ENCODE data around the gene FAM234B.
"Not testable (repeated sequence)": the region's sequence is repeated elsewhere in the genome, so short reads cannot be mapped to it uniquely, and the experiment has no call there.

Gene FAM234B

DNA sequence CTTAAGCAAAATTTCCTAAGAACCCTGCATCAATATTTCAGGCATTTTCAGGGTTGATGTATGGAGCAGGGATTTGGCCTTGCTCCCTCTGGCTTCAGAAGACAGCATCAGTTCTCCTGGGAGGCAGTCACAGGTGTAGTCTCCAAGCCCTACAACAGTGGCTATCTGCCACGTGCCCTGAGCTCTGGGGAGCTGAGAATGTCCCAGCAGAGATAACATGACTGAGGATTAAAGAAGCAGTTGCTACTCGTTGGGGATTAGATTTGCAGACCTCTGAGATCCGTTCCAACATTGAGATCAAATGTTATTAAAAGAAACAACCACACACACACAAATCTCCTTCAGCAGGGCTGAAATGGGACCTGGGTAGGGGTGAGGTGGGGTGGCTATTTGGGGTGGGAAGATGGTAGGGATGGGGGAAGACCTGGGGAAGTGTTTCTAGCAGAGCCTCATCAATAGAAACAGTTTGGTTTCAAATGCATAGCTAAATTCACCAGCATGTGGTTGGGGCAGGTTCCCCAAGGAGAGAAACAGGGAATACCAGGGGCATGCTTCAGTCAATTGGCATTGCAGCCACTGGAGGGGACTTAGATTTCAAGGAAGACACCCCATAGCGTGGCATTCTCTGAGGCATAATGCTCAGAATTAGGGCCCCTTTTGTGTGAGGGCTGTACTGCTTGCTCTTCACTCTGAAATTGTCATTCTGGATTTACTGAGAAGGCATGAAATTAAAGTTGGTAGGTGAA is 15.2 kb upstream of the FAM234B start:
- Histone ChIP-seq H3K4me1 (ENCODE audit: insufficient read depth, poor library complexity, severe bottlenecking) (no peaks in the 10 kb centered on the region), H3K4me3 (ENCODE audit: severe bottlenecking) (no peak overlapping the region), H3K9me3 (ENCODE audit: severe bottlenecking) (no peaks in the 10 kb centered on the region), H3K27me3 (ENCODE audit: insufficient read depth, poor library complexity, severe bottlenecking) (no peaks in the 10 kb centered on the region), H3K27ac (ENCODE audit: poor library complexity, severe bottlenecking) (no peak overlapping the region), H3K36me3 (ENCODE audit: low read depth) (no peaks in the 10 kb centered on the region)
- ATAC-seq (ENCODE audit: low read depth) (no peak), DNase-seq (ENCODE audit: low spot score) (no peak)
- TF ChIP-seq, protein P1, sequence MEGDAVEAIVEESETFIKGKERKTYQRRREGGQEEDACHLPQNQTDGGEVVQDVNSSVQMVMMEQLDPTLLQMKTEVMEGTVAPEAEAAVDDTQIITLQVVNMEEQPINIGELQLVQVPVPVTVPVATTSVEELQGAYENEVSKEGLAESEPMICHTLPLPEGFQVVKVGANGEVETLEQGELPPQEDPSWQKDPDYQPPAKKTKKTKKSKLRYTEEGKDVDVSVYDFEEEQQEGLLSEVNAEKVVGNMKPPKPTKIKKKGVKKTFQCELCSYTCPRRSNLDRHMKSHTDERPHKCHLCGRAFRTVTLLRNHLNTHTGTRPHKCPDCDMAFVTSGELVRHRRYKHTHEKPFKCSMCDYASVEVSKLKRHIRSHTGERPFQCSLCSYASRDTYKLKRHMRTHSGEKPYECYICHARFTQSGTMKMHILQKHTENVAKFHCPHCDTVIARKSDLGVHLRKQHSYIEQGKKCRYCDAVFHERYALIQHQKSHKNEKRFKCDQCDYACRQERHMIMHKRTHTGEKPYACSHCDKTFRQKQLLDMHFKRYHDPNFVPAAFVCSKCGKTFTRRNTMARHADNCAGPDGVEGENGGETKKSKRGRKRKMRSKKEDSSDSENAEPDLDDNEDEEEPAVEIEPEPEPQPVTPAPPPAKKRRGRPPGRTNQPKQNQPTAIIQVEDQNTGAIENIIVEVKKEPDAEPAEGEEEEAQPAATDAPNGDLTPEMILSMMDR (IDR thresholded peaks at IDR 0.05; ENCODE audit: poor library complexity, severe bottlenecking) = no peak

DNA sequence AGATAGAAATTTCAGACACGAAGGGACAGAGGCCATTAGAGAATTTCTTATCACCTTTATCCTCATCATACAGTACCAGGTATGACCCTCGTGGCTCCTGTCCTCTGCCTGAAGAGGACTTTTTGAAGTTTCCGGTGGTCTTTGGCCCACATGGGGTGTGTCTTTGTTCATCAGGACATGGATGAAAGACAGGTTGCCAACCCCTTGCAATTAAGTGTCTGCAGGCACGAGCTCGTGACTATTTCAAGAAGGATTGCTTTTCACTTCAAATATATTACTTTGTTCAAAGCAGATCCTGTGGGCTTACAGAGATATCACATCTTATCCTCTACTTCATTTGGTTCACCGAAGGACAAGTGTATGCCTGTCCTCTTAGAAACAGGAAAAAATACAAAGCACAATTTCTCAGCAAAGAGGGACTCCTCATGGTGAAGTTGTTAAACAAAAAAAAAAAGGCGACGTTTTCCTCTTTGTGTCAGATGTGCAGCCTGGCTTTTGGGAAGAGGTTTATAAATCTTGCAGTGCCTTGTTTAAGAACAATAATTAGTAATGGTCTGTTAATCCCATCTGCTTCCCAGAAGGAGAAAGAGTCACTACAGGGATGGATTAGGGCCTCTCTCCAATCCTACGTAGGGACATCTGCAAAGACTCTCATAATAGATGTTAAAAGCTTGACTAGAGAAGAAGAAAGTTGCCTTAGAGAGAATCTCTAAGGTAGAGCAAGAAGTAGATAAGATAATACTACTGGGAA is 13.5 kb upstream of the FAM234B start:
- TF ChIP-seq, protein P1 (IDR thresholded peaks at IDR 0.05; ENCODE audit: poor library complexity, severe bottlenecking) = no peak
- ATAC-seq (ENCODE audit: low read depth) (no peak), DNase-seq (ENCODE audit: low spot score) (no peak)
- H3K4me1 ChIP-seq (ENCODE audit: insufficient read depth, poor library complexity, severe bottlenecking) = no peaks in the 10 kb centered on the region
- H3K36me3 ChIP-seq (ENCODE audit: low read depth) = no peaks in the 10 kb centered on the region
- no peaks in the 10 kb centered on the region for H3K27me3 ChIP-seq (ENCODE audit: insufficient read depth, poor library complexity, severe bottlenecking)
- H3K9me3 ChIP-seq (ENCODE audit: severe bottlenecking) = no peaks in the 10 kb centered on the region
- H3K4me3 ChIP-seq (ENCODE audit: severe bottlenecking) = no peak overlapping the region
- H3K27ac ChIP-seq (ENCODE audit: poor library complexity, severe bottlenecking) = no peak overlapping the region

GRCh38 chr12:13032164-13032563 is 12.0 kb upstream of the FAM234B start:
- Histone ChIP-seq H3K4me1 (ENCODE audit: insufficient read depth, poor library complexity, severe bottlenecking) (no peaks in the 10 kb centered on the region), H3K4me3 (ENCODE audit: severe bottlenecking) (no peak overlapping the region), H3K27ac (ENCODE audit: poor library complexity, severe bottlenecking) (no peak overlapping the region), H3K9me3 (ENCODE audit: severe bottlenecking) (no peaks in the 10 kb centered on the region), H3K27me3 (ENCODE audit: insufficient read depth, poor library complexity, severe bottlenecking) (no peaks in the 10 kb centered on the region), H3K36me3 (ENCODE audit: low read depth) (no peaks in the 10 kb centered on the region)
- TF ChIP-seq, protein P1 (IDR thresholded peaks at IDR 0.05; ENCODE audit: poor library complexity, severe bottlenecking) = no peak
- no peak for ATAC-seq (ENCODE audit: low read depth)
- DNase-seq (ENCODE audit: low spot score) = no peak

DNA sequence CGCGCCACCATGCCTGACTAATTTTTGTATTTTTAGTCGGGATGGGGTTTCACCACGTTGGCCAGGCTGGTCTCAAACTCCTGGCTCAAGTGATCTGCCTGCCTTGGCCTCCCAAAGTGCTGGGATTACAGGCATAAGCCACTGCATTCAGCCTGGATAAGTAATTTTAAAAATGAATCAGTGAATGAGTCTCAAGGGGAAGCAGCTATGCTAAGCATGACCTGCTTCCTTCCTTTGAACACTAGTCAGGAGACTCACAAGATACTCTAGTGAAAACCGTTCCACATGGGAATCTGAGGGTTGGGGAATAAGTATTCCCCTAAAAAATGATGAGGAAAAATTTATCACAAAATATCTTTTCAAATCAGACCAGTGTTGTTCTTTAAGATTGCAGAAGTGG is 10.7 kb upstream of the FAM234B start:
- no peaks in the 10 kb centered on the region for H3K4me1 ChIP-seq (ENCODE audit: insufficient read depth, poor library complexity, severe bottlenecking)
- H3K27me3 ChIP-seq (ENCODE audit: insufficient read depth, poor library complexity, severe bottlenecking) = no peaks in the 10 kb centered on the region
- H3K27ac ChIP-seq (ENCODE audit: poor library complexity, severe bottlenecking) = no peak overlapping the region
- TF ChIP-seq, protein P1 (IDR thresholded peaks at IDR 0.05; ENCODE audit: poor library complexity, severe bottlenecking) = no peak
- no peak for DNase-seq (ENCODE audit: low spot score)
- H3K36me3 ChIP-seq (ENCODE audit: low read depth) = no peaks in the 10 kb centered on the region
- no peaks in the 10 kb centered on the region for H3K9me3 ChIP-seq (ENCODE audit: severe bottlenecking)
- H3K4me3 ChIP-seq (ENCODE audit: severe bottlenecking) = no peak overlapping the region
- ATAC-seq (ENCODE audit: low read depth) = no peak

DNA sequence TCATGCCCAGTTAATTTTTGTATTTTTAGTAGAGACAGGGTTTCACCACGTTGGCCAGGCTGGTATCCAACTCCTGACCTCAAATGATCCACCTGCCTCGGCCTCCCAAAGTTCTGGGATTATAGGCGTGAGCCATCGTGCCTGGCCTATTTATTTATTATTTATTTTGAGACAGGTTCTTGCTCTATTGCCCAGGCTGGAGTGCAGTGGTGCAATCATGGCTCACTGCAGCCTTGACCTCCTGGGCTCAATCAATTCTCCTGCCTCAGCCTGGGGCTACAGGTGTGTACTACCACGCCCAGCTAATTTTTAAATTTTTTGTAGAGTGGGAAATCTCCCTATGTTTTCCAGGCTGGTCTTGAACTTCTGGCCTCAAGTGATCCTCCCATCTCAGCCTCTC is 8.8 kb upstream of the FAM234B start:
- not testable (repeated sequence) for H3K4me3 ChIP-seq (ENCODE audit: severe bottlenecking); H3K36me3 ChIP-seq (ENCODE audit: low read depth); H3K27me3 ChIP-seq (ENCODE audit: insufficient read depth, poor library complexity, severe bottlenecking); DNase-seq (ENCODE audit: low spot score); ATAC-seq (ENCODE audit: low read depth); H3K27ac ChIP-seq (ENCODE audit: poor library complexity, severe bottlenecking); H3K4me1 ChIP-seq (ENCODE audit: insufficient read depth, poor library complexity, severe bottlenecking); H3K9me3 ChIP-seq (ENCODE audit: severe bottlenecking)

Measured in RWPE2 (cell line).